ENCODE measurements around the gene IL18BP.

- no peak for TF ChIP-seq CTCF (IDR thresholded peaks at IDR 0.05 in 4 of 5, conservative IDR thresholded peaks at IDR 0.05 in 1 of 5)
- TF ChIP-seq POLR2A (IDR thresholded peaks at IDR 0.05): no peak
These were observed 12.6 kb upstream of the IL18BP start for GRCh38 chr11:71986131-71986530.

Measured in gastrocnemius medialis (tissue), 4 donors.